SHP77 (cell line): ENCODE measurements around the gene RBMS1.

Experiments used
- DNase-seq, 2 experiments: peaks; one replicate each; lab custom pipeline; 2025; lab: John Stamatoyannopoulos, UW

RBMS1 gene

DNA sequence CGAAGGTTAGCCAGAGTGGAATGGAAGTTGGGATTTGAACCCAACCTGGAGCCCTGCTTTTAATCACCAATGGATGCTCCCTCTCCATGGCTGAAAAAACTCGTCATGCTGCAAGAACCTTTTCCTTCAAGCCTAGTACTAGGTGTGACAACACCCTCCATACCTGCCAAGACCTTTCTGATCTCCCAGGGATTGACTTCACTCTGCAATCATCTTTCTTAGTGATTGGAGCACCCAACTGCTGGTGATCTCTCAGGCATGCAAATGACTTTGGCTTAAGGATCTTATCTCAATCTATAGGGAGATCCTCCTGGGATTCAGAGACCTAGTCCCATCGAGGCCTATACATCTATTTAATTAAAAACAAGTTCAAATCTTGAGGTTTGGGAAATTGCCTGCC, 270.0 kb downstream of the RBMS1 start:
- DNase-seq, result no peak

DNA sequence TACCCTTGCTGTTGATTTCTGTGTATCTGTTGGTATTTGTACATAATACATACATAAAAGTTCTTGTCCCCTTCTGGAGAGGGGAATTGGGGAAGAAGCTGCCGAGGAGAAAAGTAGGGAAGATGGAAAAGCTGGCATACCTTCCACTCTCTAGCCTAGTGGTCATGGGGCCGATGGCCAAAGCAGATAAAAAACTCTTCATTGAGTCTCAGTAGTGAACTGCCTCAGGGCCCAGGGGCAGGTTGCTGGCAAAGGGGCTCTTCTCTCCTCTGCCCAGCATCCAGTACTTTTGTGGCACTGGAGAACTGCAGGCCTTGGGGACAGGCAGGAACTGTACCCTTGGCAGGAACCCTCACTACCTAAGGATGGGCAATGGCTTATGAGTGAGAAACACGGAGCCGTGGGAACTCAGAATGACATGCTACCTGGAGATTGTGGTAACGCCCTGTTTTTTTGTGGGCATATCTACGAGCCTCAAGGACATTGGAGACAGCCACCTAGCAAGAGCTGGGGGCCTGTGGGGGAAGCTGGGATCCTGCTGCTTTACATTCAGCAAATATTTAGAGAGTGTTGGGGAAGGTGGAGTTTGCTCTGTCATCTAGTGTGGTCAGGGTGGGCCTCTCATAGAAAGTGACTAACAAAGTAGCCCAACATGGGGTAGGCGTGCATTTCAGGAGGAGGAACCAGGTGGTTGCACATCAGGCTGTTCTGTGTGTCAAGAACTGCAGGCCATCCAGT, 270.9 kb downstream of the RBMS1 start:
- no peak for DNase-seq
